OCI-LY1 (cell line): ENCODE measurements around the gene RALY.

ENCODE experiments used
- CTCF ChIP-seq: fragments of 200-600 bp; sonication (generic), shearing (Covaris generic); IDR thresholded peaks from 2 replicates; pipeline ENCODE4 v1.5.1; 2017; ENCODE audit warnings: mild to moderate bottlenecking, antibody characterized with exemption, low read length, moderate library complexity, mixed read lengths
- EZH2 ChIP-seq: fragments of 200-600 bp; sonication (generic), shearing (Covaris generic); IDR thresholded peaks from 2 replicates; pipeline ENCODE4 v1.8.0; 2017; ENCODE audit warnings: borderline replicate concordance, mixed run types, mild to moderate bottlenecking, antibody characterized with exemption, low read length, moderate library complexity, mixed read lengths

- no peak for TF ChIP-seq CTCF
- TF ChIP-seq EZH2, result no peak
Observed at GRCh38 chr20:34102342-34102741, 108.6 kb downstream of the RALY start.
